ENCODE results near the gene SLC35F3. TPM values are rescaled to one million over a fixed set of nuclear protein-coding genes. Genes with fewer than 3 reads are reported as not detected.

Gene SLC35F3
- total RNA-seq, 1 experiment from 2014 or later = 19.1 TPM

DNA sequence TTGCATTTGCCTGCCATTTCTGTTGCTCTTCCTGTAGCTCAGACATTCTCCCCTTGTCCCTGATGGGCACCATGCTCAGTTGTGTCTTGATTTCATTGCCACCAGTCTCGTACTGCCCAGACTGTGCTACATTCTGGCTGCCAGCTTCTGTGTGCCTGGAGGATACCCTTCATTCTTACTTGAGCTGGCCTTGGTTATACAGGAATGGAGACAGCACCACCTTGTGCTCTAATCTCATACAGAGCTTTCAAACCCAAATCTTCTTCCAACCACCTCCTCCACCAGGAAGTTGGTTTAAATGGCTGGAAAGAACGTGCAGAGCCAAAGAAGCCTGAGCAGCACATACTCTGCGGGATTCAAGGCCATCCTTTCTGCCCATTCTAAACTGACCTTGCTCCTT, 165.3 kb downstream of the SLC35F3 start:
- intact Hi-C loops (cut with micrococcal nuclease; ENCODE audit: unreplicated experiment) = loop anchor here (5.0 kb wide), 1 partner anchor 162 kb away; no protein-coding TSS in a partner anchor
- no peak for TF ChIP-seq POLR2AphosphoS5 (IDR thresholded peaks at IDR 0.05; ENCODE audit: low read depth, low read length)
- TF ChIP-seq, protein P1, sequence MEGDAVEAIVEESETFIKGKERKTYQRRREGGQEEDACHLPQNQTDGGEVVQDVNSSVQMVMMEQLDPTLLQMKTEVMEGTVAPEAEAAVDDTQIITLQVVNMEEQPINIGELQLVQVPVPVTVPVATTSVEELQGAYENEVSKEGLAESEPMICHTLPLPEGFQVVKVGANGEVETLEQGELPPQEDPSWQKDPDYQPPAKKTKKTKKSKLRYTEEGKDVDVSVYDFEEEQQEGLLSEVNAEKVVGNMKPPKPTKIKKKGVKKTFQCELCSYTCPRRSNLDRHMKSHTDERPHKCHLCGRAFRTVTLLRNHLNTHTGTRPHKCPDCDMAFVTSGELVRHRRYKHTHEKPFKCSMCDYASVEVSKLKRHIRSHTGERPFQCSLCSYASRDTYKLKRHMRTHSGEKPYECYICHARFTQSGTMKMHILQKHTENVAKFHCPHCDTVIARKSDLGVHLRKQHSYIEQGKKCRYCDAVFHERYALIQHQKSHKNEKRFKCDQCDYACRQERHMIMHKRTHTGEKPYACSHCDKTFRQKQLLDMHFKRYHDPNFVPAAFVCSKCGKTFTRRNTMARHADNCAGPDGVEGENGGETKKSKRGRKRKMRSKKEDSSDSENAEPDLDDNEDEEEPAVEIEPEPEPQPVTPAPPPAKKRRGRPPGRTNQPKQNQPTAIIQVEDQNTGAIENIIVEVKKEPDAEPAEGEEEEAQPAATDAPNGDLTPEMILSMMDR (IDR thresholded peaks at IDR 0.05) = peak; percentile 47
- DNase-seq (ENCODE audit: low read depth, low spot score) (no peak), ATAC-seq (peak; percentile 54; the same call in 1 of the 2 replicates)
- H3K4me1 ChIP-seq (ENCODE audit: control insufficient read depth, insufficient read depth, low read length) = no peaks in the 10 kb centered on the region
- H3K36me3 ChIP-seq (ENCODE audit: control insufficient read depth, insufficient read depth, low read length) = no peaks in the 10 kb centered on the region
- H3K27ac ChIP-seq (ENCODE audit: low read length) = no peak overlapping the region
- ChIA-PET CTCF (no interaction called here), POLR2A (no interaction called here)
- no peaks in the 10 kb centered on the region for H3K27me3 ChIP-seq (ENCODE audit: control insufficient read depth, insufficient read depth, low read length)
- no TSS peak for BruUV-seq (replicated peaks)
- H3K4me3 ChIP-seq (ENCODE audit: low read depth in 2 of 2, low read length in 2 of 2) = no peak overlapping the region
- in situ Hi-C loops (cut with HindIII; ENCODE audit: low pct_unique_long_range_greater_than_20kb, low sequenced_read_pairs) = no loop called here
- no peaks in the 10 kb centered on the region for H3K9me3 ChIP-seq (ENCODE audit: control insufficient read depth, insufficient read depth, low read depth, low read length)

DNA sequence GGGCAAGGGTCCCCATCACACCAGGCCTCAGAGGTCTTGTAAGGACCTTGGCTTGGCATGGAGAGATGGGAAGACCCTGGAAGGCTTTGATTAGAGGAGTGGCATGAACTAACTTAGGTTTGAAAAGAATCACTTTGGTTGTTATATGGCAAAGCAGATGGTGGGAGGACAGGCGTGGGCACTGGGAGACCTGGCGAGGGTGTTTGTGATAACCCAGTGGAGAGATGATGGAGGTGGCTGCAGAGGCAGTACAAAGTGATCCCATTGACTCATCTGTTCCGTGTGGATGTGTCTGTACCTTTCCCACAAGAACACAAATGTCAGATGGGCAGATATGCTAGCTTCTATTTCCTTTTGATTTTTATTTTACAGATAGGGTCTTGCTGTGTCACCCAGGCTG, 168.3 kb downstream of the SLC35F3 start:
- CTCF ChIA-PET = no interaction called here
- DNase-seq (ENCODE audit: low read depth, low spot score) = no peak
- H3K36me3 ChIP-seq (ENCODE audit: control insufficient read depth, insufficient read depth, low read length) = no peaks in the 10 kb centered on the region
- no peak; the same call in 1 of the 2 replicates for ATAC-seq
- no TSS peak for BruUV-seq (replicated peaks)
- H3K4me1 ChIP-seq (ENCODE audit: control insufficient read depth, insufficient read depth, low read length) = no peaks in the 10 kb centered on the region
- in situ Hi-C loops (cut with HindIII; ENCODE audit: low pct_unique_long_range_greater_than_20kb, low sequenced_read_pairs) (no loop called here), intact Hi-C loops (cut with micrococcal nuclease; ENCODE audit: unreplicated experiment) (no loop called here)
- H3K27me3 ChIP-seq (ENCODE audit: control insufficient read depth, insufficient read depth, low read length) = no peaks in the 10 kb centered on the region
- H3K9me3 ChIP-seq (ENCODE audit: control insufficient read depth, insufficient read depth, low read depth, low read length) = no peaks in the 10 kb centered on the region
- POLR2A ChIA-PET = no interaction called here
- no peak overlapping the region for H3K27ac ChIP-seq (ENCODE audit: low read length)
- TF ChIP-seq SIN3A (IDR thresholded peaks at IDR 0.05; ENCODE audit: borderline replicate concordance, insufficient read depth, low read depth, low read length) (no peak), TCF7L2 (IDR thresholded peaks at IDR 0.05; ENCODE audit: low read depth, low read length) (no peak), POLR2AphosphoS5 (IDR thresholded peaks at IDR 0.05; ENCODE audit: low read depth, low read length) (no peak)
- TF ChIP-seq, protein P2, sequence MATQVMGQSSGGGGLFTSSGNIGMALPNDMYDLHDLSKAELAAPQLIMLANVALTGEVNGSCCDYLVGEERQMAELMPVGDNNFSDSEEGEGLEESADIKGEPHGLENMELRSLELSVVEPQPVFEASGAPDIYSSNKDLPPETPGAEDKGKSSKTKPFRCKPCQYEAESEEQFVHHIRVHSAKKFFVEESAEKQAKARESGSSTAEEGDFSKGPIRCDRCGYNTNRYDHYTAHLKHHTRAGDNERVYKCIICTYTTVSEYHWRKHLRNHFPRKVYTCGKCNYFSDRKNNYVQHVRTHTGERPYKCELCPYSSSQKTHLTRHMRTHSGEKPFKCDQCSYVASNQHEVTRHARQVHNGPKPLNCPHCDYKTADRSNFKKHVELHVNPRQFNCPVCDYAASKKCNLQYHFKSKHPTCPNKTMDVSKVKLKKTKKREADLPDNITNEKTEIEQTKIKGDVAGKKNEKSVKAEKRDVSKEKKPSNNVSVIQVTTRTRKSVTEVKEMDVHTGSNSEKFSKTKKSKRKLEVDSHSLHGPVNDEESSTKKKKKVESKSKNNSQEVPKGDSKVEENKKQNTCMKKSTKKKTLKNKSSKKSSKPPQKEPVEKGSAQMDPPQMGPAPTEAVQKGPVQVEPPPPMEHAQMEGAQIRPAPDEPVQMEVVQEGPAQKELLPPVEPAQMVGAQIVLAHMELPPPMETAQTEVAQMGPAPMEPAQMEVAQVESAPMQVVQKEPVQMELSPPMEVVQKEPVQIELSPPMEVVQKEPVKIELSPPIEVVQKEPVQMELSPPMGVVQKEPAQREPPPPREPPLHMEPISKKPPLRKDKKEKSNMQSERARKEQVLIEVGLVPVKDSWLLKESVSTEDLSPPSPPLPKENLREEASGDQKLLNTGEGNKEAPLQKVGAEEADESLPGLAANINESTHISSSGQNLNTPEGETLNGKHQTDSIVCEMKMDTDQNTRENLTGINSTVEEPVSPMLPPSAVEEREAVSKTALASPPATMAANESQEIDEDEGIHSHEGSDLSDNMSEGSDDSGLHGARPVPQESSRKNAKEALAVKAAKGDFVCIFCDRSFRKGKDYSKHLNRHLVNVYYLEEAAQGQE (IDR thresholded peaks at IDR 0.05; ENCODE audit: insufficient read depth in 1 of 2, low read depth in 2 of 2, low read length in 1 of 2) = no peak
- TF ChIP-seq, protein P1 (IDR thresholded peaks at IDR 0.05) = no peak
- H3K4me3 ChIP-seq (ENCODE audit: low read depth in 2 of 2, low read length in 2 of 2) = no peak overlapping the region
